Caco-2 (cell line): Measurements from ENCODE around the gene CHM. TPM values are rescaled to one million over a fixed set of nuclear protein-coding genes. Genes with fewer than 3 reads are reported as not detected.
"Not testable (repeated sequence)": the region's sequence is repeated elsewhere in the genome, so short reads cannot be mapped to it uniquely, and the experiment has no call there.

Experiments used
- BruUV-seq: library from RNA; stranded (reverse); fragments of 400-500 nt; replicated peaks from 2 replicates; lab custom pipeline; 2021; lab: Mats Ljungman, UMichigan
- CTCF ChIA-PET: fragments of 300-600 bp; sonication (Branson Sonifier 250); formaldehyde crosslinking; loops from one replicate; lab custom pipeline; 2022; ENCODE audit warnings: antibody characterized with exemption; lab: Charles Lee
- POLR2A ChIA-PET: fragments of 300-600 bp; sonication (Branson Sonifier 250); formaldehyde crosslinking; loops from one replicate; lab custom pipeline; 2022; ENCODE audit warnings: antibody characterized with exemption; lab: Charles Lee
- DNase-seq, 2 experiments: peaks; one replicate each; pipeline versions ENCODE4 v3.0.0 to v3.0.0-alpha.2; 2020 to 2022
- H3K27me3 ChIP-seq: replicated peaks from 2 replicates; pipeline ENCODE4 v1.6.0; 2011; ENCODE audit warnings: low read length; ENCODE audit not compliant: control insufficient read depth, insufficient read depth
- H3K36me3 ChIP-seq: 2 replicates; pipeline ENCODE4 v1.5.1; 2011; ENCODE audit warnings: low read length; ENCODE audit not compliant: control insufficient read depth, insufficient read depth
- H3K4me1 ChIP-seq: fragments of 250-450 bp; sonication (Bioruptor Pico); 2 replicates; pipeline ENCODE4 v1.5.1; 2020; ENCODE audit warnings: mild to moderate bottlenecking
- H3K4me3 ChIP-seq: 2 replicates; pipeline ENCODE4 v1.5.1; 2011; ENCODE audit warnings: low read depth, mild to moderate bottlenecking, control low read depth, low read length
- H3K9me3 ChIP-seq: fragments of 250-450 bp; sonication (Bioruptor Pico); 2 replicates; pipeline ENCODE4 v1.5.1; 2020; ENCODE audit warnings: mild to moderate bottlenecking, moderate library complexity
- H3K27ac Mint-ChIP-seq: one replicate; pipeline ENCODE4 v1.8.0; 2022; ENCODE audit warnings: mixed read lengths; ENCODE audit not compliant: unreplicated experiment
- H3K27me3 Mint-ChIP-seq: one replicate; pipeline ENCODE4 v1.8.0; 2022; ENCODE audit warnings: mixed read lengths; ENCODE audit not compliant: insufficient read depth, unreplicated experiment
- H3K36me3 Mint-ChIP-seq: one replicate; pipeline ENCODE4 v1.8.0; 2022; ENCODE audit warnings: mild to moderate bottlenecking, mixed read lengths; ENCODE audit not compliant: insufficient read depth, unreplicated experiment
- H3K4me1 Mint-ChIP-seq: one replicate; pipeline ENCODE4 v1.8.0; 2022; ENCODE audit warnings: low read depth, mixed read lengths; ENCODE audit not compliant: unreplicated experiment
- H3K4me3 Mint-ChIP-seq: one replicate; pipeline ENCODE4 v1.8.0; 2022; ENCODE audit warnings: mild to moderate bottlenecking, moderate library complexity, mixed read lengths; ENCODE audit not compliant: unreplicated experiment
- H3K9me3 Mint-ChIP-seq: one replicate; pipeline ENCODE4 v1.8.0; 2022; ENCODE audit warnings: mixed read lengths; ENCODE audit not compliant: unreplicated experiment
- intact Hi-C: fragments of 100-400 bp; cut with micrococcal nuclease; formaldehyde crosslinking; loops from one replicate; pipeline ENCODE4 v1.10.0; 2022; ENCODE audit not compliant: unreplicated experiment
- total RNA-seq: library from RNA; stranded (reverse); gene quantifications from 2 replicates; pipeline ENCODE4 v1.2.3, GENCODE V29; 2022
- TF ChIP-seq, protein P1 (sequence below), 2 experiments: fragments of 200-600 bp in 1 of 2; IDR thresholded peaks; 1 replicate in 1 of 2; 2 replicates in 1 of 2; pipeline versions ENCODE4 v1.5.1 to v1.8.0; 2011 to 2022; ENCODE audit warnings: antibody characterized with exemption in 1 of 2, control low read depth in 1 of 2, inconsistent platforms in 1 of 2, low read depth in 1 of 2, low read length in 1 of 2, mild to moderate bottlenecking in 1 of 2, moderate library complexity in 1 of 2; ENCODE audit not compliant: insufficient read depth in 1 of 2, severe bottlenecking in 1 of 2, unreplicated experiment in 1 of 2

CHM gene
- total RNA-seq, 1 experiment from 2014 or later = 24.0 TPM

DNA sequence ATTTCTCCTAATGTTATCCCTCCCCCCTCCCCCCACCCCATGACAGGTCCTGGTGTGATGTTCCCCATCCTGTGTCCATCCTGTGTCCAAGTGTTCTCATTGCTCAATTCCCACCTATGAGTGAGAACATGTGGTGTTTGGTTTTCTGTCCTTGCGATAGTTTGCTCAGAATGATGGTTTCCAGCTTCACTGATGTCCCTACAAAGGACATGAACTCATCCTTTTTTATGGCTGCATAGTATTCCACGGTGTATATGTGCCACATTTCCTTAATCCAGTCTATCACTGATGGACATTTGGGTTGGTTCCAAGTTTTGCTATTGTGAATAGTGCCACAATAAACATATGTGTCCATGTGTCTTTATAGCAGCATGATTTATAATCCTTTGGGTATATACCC is 113.0 kb downstream of the CHM start:
- H3K27me3 ChIP-seq, H3K4me1 Mint-ChIP-seq, H3K27ac Mint-ChIP-seq, H3K27me3 Mint-ChIP-seq, CTCF ChIA-PET, H3K36me3 ChIP-seq, H3K36me3 Mint-ChIP-seq, DNase-seq, H3K4me3 Mint-ChIP-seq, H3K4me1 ChIP-seq, H3K9me3 Mint-ChIP-seq, POLR2A ChIA-PET, H3K9me3 ChIP-seq, BruUV-seq, H3K4me3 ChIP-seq: not testable (repeated sequence)
- intact Hi-C loops = loop anchor here (5.0 kb wide), 1 partner anchor 322 kb away; no protein-coding TSS in a partner anchor

DNA sequence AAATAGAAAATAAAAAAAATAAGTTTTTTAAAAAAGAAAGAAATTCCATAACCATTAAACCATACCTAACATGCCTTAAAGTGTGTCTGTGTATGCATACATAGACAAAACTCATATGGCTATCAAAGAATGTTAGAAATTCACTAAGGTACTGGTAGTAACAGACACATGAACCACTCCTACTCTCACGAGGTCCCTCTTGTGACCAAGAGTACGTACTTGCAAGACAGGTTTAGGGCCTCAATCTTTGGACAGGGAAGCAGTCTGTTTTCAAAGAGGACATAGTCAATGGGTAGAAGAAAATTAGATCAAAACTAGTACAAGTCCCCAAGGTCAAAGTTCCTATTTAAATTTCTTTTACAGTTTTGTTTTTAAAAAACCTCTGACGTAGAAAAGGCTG is 117.3 kb downstream of the CHM start:
- Histone ChIP-seq H3K27me3 (no peaks in the 10 kb centered on the region), H3K4me3 (no peak overlapping the region), H3K4me1 (no peaks in the 10 kb centered on the region), H3K9me3 (no peaks in the 10 kb centered on the region), H3K36me3 (no peaks in the 10 kb centered on the region)
- ChIA-PET CTCF (no interaction called here), POLR2A (no interaction called here)
- Mint-ChIP-seq H3K4me1 (no peaks in the 10 kb centered on the region), H3K9me3 (no peaks in the 10 kb centered on the region), H3K36me3 (no peaks in the 10 kb centered on the region), H3K27ac (no peak overlapping the region), H3K4me3 (no peak overlapping the region), H3K27me3 (no peaks in the 10 kb centered on the region)
- peak in 1 of 2 experiments; percentile 14 for DNase-seq
- TF ChIP-seq, protein P1, sequence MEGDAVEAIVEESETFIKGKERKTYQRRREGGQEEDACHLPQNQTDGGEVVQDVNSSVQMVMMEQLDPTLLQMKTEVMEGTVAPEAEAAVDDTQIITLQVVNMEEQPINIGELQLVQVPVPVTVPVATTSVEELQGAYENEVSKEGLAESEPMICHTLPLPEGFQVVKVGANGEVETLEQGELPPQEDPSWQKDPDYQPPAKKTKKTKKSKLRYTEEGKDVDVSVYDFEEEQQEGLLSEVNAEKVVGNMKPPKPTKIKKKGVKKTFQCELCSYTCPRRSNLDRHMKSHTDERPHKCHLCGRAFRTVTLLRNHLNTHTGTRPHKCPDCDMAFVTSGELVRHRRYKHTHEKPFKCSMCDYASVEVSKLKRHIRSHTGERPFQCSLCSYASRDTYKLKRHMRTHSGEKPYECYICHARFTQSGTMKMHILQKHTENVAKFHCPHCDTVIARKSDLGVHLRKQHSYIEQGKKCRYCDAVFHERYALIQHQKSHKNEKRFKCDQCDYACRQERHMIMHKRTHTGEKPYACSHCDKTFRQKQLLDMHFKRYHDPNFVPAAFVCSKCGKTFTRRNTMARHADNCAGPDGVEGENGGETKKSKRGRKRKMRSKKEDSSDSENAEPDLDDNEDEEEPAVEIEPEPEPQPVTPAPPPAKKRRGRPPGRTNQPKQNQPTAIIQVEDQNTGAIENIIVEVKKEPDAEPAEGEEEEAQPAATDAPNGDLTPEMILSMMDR (IDR thresholded peaks at IDR 0.05; ENCODE audit: insufficient read depth in 1 of 2, low read depth in 1 of 2, low read length in 1 of 2, severe bottlenecking in 1 of 2, unreplicated experiment in 1 of 2) = peak in 1 of 2 experiments; percentile 15
- intact Hi-C loops = loop anchor here (5.0 kb wide), 1 partner anchor 318 kb away; no protein-coding TSS in a partner anchor
- no TSS peak for BruUV-seq

DNA sequence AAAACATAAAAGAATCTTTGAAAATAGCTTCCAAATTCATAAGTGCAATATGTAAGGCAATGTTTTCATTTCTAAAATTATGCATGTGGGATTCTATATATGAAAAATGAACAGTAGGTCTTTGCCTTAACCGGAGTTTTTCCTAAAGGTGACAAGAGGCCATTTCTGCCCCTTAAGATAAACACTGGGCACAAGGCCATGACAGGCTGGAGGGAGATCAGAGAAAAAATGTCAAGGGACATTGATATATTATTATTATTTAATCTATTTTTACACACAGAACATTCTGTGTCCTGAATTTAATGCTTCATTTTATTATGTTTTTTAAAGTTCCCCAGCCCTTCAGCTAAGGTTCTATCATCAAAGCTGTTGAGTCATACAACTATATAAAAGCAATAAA is 118.8 kb downstream of the CHM start:
- POLR2A ChIA-PET = no interaction called here
- no peaks in the 10 kb centered on the region for H3K27me3 Mint-ChIP-seq
- CTCF ChIA-PET = no interaction called here
- H3K9me3 ChIP-seq = no peaks in the 10 kb centered on the region
- no TSS peak for BruUV-seq
- no peaks in the 10 kb centered on the region for H3K36me3 ChIP-seq
- H3K4me1 ChIP-seq = no peaks in the 10 kb centered on the region
- intact Hi-C loops = no loop called here
- TF ChIP-seq, protein P1 (IDR thresholded peaks at IDR 0.05; ENCODE audit: insufficient read depth in 1 of 2, low read depth in 1 of 2, low read length in 1 of 2, severe bottlenecking in 1 of 2, unreplicated experiment in 1 of 2) = no peak
- DNase-seq = no peak
- H3K27me3 ChIP-seq = no peaks in the 10 kb centered on the region
- H3K36me3 Mint-ChIP-seq = no peaks in the 10 kb centered on the region
- H3K9me3 Mint-ChIP-seq = no peaks in the 10 kb centered on the region
- H3K27ac Mint-ChIP-seq = no peak overlapping the region
- H3K4me3 Mint-ChIP-seq = no peak overlapping the region
- no peak overlapping the region for H3K4me3 ChIP-seq
- no peaks in the 10 kb centered on the region for H3K4me1 Mint-ChIP-seq

DNA sequence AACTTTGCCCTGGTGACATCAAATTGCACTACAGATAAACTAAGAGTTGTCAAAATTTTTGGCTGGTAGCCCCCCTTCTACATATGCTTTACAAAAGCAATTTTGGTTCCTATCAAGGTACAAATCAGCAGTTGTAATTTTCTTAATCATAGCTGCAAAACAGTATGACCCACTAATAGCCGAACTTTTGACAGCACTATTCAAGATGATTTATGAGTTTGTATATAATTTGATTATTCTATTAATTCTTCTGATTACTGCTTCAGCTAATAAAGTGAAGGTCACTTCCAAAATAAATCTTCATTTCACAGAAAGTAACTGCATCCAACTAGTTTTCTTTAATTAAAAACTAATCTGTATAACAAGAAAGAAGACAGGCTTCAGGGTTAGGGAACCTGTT is 119.6 kb downstream of the CHM start:
- no peaks in the 10 kb centered on the region for H3K4me1 Mint-ChIP-seq
- no peaks in the 10 kb centered on the region for H3K27me3 Mint-ChIP-seq
- TF ChIP-seq, protein P1 (IDR thresholded peaks at IDR 0.05; ENCODE audit: insufficient read depth in 1 of 2, low read depth in 1 of 2, low read length in 1 of 2, severe bottlenecking in 1 of 2, unreplicated experiment in 1 of 2) = no peak
- CTCF ChIA-PET = no interaction called here
- intact Hi-C loops = no loop called here
- no peaks in the 10 kb centered on the region for H3K9me3 Mint-ChIP-seq
- no peaks in the 10 kb centered on the region for H3K4me1 ChIP-seq
- H3K4me3 ChIP-seq = no peak overlapping the region
- H3K36me3 Mint-ChIP-seq = no peaks in the 10 kb centered on the region
- H3K27me3 ChIP-seq = no peaks in the 10 kb centered on the region
- H3K27ac Mint-ChIP-seq = no peak overlapping the region
- DNase-seq = no peak
- BruUV-seq = no TSS peak
- POLR2A ChIA-PET = no interaction called here
- H3K9me3 ChIP-seq = no peaks in the 10 kb centered on the region
- no peak overlapping the region for H3K4me3 Mint-ChIP-seq
- no peaks in the 10 kb centered on the region for H3K36me3 ChIP-seq
